Nephron progenitor cell (in vitro differentiated cells): Measurements from ENCODE around the gene NADK2.
"Not testable (repeated sequence)": the region's sequence is repeated elsewhere in the genome, so short reads cannot be mapped to it uniquely, and the experiment has no call there.

Experiments used
- DNase-seq: peaks from one replicate; pipeline ENCODE4 v3.0.0; 2021
- H3K27ac Mint-ChIP-seq: 2 replicates; pipeline ENCODE4 v1.8.0; 2021; ENCODE audit warnings: mild to moderate bottlenecking, moderate library complexity, mixed read lengths
- H3K27me3 Mint-ChIP-seq: 2 replicates; pipeline ENCODE4 v1.8.0; 2021; ENCODE audit warnings: mild to moderate bottlenecking, low read depth, mixed read lengths; ENCODE audit not compliant: poor library complexity
- H3K36me3 Mint-ChIP-seq: 2 replicates; pipeline ENCODE4 v1.8.0; 2021; ENCODE audit warnings: low read depth, mixed read lengths
- H3K4me1 Mint-ChIP-seq: 2 replicates; pipeline ENCODE4 v1.8.0; 2021; ENCODE audit warnings: mixed read lengths
- H3K4me3 Mint-ChIP-seq: 2 replicates; pipeline ENCODE4 v1.8.0; 2021; ENCODE audit warnings: mild to moderate bottlenecking, moderate library complexity, mixed read lengths
- H3K9me3 Mint-ChIP-seq: 2 replicates; pipeline ENCODE4 v1.8.0; 2021; ENCODE audit warnings: mild to moderate bottlenecking, moderate library complexity, mixed read lengths
- TF ChIP-seq, protein P1 (sequence below): fragments of 200-600 bp; sonication (generic); IDR thresholded peaks from 2 replicates; pipeline ENCODE4 v1.5.0; 2021; ENCODE audit warnings: antibody characterized with exemption

NADK2 gene

DNA sequence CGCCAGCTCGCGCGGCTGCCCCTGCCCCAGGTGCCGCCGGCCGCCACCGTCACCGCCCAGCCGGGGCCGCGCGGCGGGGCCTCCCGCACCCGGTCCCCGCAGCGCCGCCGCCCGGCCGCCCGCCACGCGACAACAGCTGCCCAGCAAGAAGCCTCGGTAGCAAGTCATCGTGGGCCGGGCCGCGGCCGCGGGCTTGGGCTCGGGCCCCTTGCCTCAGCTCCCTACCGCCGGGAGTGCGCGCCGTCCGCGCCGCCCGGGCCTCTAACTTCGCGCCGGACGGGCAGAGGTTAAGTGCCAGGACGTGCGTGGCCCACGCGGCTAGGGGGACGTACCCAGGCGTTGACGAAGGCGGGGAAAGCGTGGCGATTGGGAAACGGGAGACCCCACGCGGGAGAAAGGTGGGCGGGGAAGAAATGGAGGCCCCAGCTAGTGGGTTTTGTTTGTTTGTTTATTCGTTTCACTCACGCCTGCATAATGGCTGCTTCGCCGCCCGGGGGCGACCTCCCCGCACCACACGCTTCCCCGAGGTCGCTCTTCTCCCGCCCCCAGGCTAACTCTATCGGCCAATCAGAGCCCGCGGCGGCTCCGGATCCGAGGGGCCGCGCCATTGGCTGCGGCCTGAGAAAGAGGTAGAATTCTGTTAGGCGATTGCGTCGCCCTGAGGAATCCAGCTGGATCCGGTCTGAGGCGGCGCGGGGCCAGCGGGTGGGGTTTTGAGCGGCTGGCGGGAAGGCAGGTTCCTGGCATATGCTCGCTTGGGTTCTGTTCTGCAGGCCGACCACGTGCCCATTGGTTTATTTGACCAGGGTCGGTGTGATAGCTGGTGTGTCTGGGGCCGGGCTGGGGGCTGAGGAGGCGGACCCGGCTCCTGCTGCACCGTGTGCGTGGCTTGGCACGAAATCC is at the start of gene NADK2:
Gene NADK2 (minus strand): TSS at position 295 of the 903 bp plus-strand sequence. CDS start 127 bp downstream, at position 168.
- H3K27me3 Mint-ChIP-seq = no peaks in the 10 kb centered on the region
- H3K4me1 Mint-ChIP-seq = peaks cover 39% of the 10 kb centered on the region
- H3K9me3 Mint-ChIP-seq = peaks cover 3% of the 10 kb centered on the region
- H3K4me3 Mint-ChIP-seq = peak within 1 kb of the TSS; percentile 91
- TF ChIP-seq, protein P1, sequence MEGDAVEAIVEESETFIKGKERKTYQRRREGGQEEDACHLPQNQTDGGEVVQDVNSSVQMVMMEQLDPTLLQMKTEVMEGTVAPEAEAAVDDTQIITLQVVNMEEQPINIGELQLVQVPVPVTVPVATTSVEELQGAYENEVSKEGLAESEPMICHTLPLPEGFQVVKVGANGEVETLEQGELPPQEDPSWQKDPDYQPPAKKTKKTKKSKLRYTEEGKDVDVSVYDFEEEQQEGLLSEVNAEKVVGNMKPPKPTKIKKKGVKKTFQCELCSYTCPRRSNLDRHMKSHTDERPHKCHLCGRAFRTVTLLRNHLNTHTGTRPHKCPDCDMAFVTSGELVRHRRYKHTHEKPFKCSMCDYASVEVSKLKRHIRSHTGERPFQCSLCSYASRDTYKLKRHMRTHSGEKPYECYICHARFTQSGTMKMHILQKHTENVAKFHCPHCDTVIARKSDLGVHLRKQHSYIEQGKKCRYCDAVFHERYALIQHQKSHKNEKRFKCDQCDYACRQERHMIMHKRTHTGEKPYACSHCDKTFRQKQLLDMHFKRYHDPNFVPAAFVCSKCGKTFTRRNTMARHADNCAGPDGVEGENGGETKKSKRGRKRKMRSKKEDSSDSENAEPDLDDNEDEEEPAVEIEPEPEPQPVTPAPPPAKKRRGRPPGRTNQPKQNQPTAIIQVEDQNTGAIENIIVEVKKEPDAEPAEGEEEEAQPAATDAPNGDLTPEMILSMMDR = peak; percentile 64
- peak within 1 kb of the TSS; percentile 96 for H3K27ac Mint-ChIP-seq
- DNase-seq = peak; percentile 90
- H3K36me3 Mint-ChIP-seq = peaks cover 8% of the 10 kb centered on the region

- H3K9me3 Mint-ChIP-seq = peaks cover 2% of the 10 kb centered on the region
- H3K27me3 Mint-ChIP-seq = no peaks in the 10 kb centered on the region
- TF ChIP-seq, protein P1 = no peak
- no peak for DNase-seq
- no peak overlapping the region for H3K4me3 Mint-ChIP-seq
- no peak overlapping the region for H3K27ac Mint-ChIP-seq
- H3K36me3 Mint-ChIP-seq = no peaks in the 10 kb centered on the region
- no peaks in the 10 kb centered on the region for H3K4me1 Mint-ChIP-seq
These were observed 44.3 kb upstream of the NADK2 start for GRCh38 chr5:36285837-36286615.

GRCh38 chr5:36283775-36284174 is 42.0 kb upstream of the NADK2 start:
- H3K9me3 Mint-ChIP-seq, H3K4me1 Mint-ChIP-seq, H3K27ac Mint-ChIP-seq, H3K27me3 Mint-ChIP-seq, H3K4me3 Mint-ChIP-seq, DNase-seq, H3K36me3 Mint-ChIP-seq: not testable (repeated sequence)

DNA sequence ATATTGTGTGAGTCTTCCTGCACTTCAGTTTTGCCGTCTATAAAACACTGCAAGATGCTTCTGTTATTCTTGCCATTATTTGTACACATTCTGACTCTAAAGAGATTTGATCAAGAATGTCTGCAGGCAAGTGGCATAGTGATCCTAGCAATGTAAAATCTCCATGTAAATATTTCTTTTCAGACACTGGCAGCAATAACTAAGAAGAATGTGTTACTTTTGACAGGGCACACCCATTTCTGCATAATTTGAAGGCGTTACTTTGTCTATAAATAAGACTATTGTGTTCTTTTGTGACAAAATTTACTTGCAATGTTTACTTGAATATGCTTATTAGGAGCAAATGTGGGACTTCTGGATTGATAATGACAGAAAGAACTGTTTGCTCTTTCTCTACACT is 39.9 kb upstream of the NADK2 start:
- TF ChIP-seq, protein P1 = no peak
- no peaks in the 10 kb centered on the region for H3K36me3 Mint-ChIP-seq
- H3K27me3 Mint-ChIP-seq = no peaks in the 10 kb centered on the region
- H3K27ac Mint-ChIP-seq = no peak overlapping the region
- H3K4me3 Mint-ChIP-seq = no peak overlapping the region
- H3K9me3 Mint-ChIP-seq = no peaks in the 10 kb centered on the region
- no peak for DNase-seq
- H3K4me1 Mint-ChIP-seq = no peaks in the 10 kb centered on the region

- DNase-seq = no peak
- peaks cover 5% of the 10 kb centered on the region for H3K4me1 Mint-ChIP-seq
- TF ChIP-seq, protein P1 = no peak
- H3K9me3 Mint-ChIP-seq = no peaks in the 10 kb centered on the region
- H3K27me3 Mint-ChIP-seq = no peaks in the 10 kb centered on the region
- no peak overlapping the region for H3K27ac Mint-ChIP-seq
- no peak overlapping the region for H3K4me3 Mint-ChIP-seq
- H3K36me3 Mint-ChIP-seq = no peaks in the 10 kb centered on the region
These were observed 37.5 kb upstream of the NADK2 start for GRCh38 chr5:36279054-36279698.
